ENCODE data around the gene ATP5PD. TPM values are rescaled to one million over a fixed set of nuclear protein-coding genes. Genes with fewer than 3 reads are reported as not detected.

The ATP5PD gene
- total and polyA plus RNA-seq, 2 of the 13 experiments (the other 11 are each of a cell fraction or from before 2014, with no cell fraction given): 158 to 428 TPM

- TF ChIP-seq, protein P1, sequence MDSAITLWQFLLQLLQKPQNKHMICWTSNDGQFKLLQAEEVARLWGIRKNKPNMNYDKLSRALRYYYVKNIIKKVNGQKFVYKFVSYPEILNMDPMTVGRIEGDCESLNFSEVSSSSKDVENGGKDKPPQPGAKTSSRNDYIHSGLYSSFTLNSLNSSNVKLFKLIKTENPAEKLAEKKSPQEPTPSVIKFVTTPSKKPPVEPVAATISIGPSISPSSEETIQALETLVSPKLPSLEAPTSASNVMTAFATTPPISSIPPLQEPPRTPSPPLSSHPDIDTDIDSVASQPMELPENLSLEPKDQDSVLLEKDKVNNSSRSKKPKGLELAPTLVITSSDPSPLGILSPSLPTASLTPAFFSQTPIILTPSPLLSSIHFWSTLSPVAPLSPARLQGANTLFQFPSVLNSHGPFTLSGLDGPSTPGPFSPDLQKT (CRISPR knock-in tag; IDR thresholded peaks at IDR 0.05; ENCODE audit: borderline replicate concordance): no peak
- TF ChIP-seq ZFP36L2 (CRISPR knock-in tag; IDR thresholded peaks at IDR 0.05): no peak
- TF ChIP-seq, protein P2, sequence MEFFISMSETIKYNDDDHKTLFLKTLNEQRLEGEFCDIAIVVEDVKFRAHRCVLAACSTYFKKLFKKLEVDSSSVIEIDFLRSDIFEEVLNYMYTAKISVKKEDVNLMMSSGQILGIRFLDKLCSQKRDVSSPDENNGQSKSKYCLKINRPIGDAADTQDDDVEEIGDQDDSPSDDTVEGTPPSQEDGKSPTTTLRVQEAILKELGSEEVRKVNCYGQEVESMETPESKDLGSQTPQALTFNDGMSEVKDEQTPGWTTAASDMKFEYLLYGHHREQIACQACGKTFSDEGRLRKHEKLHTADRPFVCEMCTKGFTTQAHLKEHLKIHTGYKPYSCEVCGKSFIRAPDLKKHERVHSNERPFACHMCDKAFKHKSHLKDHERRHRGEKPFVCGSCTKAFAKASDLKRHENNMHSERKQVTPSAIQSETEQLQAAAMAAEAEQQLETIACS (CRISPR knock-in tag; IDR thresholded peaks at IDR 0.05): no peak
- no peak for TF ChIP-seq ONECUT2 (CRISPR knock-in tag; IDR thresholded peaks at IDR 0.05)
- TF ChIP-seq, protein P3, sequence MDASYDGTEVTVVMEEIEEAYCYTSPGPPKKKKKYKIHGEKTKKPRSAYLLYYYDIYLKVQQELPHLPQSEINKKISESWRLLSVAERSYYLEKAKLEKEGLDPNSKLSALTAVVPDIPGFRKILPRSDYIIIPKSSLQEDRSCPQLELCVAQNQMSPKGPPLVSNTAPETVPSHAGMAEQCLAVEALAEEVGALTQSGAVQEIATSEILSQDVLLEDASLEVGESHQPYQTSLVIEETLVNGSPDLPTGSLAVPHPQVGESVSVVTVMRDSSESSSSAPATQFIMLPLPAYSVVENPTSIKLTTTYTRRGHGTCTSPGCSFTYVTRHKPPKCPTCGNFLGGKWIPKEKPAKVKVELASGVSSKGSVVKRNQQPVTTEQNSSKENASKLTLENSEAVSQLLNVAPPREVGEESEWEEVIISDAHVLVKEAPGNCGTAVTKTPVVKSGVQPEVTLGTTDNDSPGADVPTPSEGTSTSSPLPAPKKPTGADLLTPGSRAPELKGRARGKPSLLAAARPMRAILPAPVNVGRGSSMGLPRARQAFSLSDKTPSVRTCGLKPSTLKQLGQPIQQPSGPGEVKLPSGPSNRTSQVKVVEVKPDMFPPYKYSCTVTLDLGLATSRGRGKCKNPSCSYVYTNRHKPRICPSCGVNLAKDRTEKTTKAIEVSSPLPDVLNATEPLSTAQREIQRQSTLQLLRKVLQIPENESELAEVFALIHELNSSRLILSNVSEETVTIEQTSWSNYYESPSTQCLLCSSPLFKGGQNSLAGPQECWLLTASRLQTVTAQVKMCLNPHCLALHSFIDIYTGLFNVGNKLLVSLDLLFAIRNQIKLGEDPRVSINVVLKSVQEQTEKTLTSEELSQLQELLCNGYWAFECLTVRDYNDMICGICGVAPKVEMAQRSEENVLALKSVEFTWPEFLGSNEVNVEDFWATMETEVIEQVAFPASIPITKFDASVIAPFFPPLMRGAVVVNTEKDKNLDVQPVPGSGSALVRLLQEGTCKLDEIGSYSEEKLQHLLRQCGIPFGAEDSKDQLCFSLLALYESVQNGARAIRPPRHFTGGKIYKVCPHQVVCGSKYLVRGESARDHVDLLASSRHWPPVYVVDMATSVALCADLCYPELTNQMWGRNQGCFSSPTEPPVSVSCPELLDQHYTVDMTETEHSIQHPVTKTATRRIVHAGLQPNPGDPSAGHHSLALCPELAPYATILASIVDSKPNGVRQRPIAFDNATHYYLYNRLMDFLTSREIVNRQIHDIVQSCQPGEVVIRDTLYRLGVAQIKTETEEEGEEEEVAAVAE (CRISPR knock-in tag; IDR thresholded peaks at IDR 0.05; ENCODE audit: borderline replicate concordance): no peak
- TF ChIP-seq, protein P4, sequence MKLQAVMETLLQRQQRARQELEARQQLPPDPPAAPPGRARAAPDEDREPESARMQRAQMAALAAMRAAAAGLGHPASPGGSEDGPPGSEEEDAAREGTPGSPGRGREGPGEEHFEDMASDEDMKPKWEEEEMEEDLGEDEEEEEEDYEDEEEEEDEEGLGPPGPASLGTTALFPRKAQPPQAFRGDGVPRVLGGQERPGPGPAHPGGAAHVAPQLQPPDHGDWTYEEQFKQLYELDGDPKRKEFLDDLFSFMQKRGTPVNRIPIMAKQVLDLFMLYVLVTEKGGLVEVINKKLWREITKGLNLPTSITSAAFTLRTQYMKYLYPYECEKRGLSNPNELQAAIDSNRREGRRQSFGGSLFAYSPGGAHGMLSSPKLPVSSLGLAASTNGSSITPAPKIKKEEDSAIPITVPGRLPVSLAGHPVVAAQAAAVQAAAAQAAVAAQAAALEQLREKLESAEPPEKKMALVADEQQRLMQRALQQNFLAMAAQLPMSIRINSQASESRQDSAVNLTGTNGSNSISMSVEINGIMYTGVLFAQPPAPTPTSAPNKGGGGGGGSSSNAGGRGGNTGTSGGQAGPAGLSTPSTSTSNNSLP (IDR thresholded peaks at IDR 0.05; ENCODE audit: low read depth, low read length): no peak
- TF ChIP-seq ZBTB37 (CRISPR knock-in tag; IDR thresholded peaks at IDR 0.05): no peak
- TF ChIP-seq, protein P5, sequence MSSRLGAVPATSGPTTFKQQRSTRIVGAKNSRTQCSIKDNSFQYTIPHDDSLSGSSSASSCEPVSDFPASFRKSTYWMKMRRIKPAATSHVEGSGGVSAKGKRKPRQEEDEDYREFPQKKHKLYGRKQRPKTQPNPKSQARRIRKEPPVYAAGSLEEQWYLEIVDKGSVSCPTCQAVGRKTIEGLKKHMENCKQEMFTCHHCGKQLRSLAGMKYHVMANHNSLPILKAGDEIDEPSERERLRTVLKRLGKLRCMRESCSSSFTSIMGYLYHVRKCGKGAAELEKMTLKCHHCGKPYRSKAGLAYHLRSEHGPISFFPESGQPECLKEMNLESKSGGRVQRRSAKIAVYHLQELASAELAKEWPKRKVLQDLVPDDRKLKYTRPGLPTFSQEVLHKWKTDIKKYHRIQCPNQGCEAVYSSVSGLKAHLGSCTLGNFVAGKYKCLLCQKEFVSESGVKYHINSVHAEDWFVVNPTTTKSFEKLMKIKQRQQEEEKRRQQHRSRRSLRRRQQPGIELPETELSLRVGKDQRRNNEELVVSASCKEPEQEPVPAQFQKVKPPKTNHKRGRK (CRISPR knock-in tag; IDR thresholded peaks at IDR 0.05): no peak
- no peak for TF ChIP-seq TEAD2 (CRISPR knock-in tag; IDR thresholded peaks at IDR 0.05)
- TF ChIP-seq ZNF83 (CRISPR knock-in tag; IDR thresholded peaks at IDR 0.05; ENCODE audit: borderline replicate concordance): no peak
These were observed 30.3 kb upstream of the ATP5PD start (continued) for GRCh38 chr17:75077072-75077495.
